K562 (cell line): ENCODE results near the gene KDELR3. TPM values are rescaled to one million over a fixed set of nuclear protein-coding genes. Genes with fewer than 3 reads are reported as not detected.
A peak's percentile ranks its signal among the peaks of the same experiment; 100 is the strongest.

Experiments used
- CHD2 ChIP-seq: IDR thresholded peaks from 2 replicates; pipeline ENCODE4 v1.6.1; 2011; ENCODE audit warnings: low read depth, low read length
- CUX1 ChIP-seq: fragments of 200-800 bp; sonication (Bioruptor generic); IDR thresholded peaks from 2 replicates; pipeline ENCODE4 v1.6.1; 2016; ENCODE audit warnings: missing genetic modification characterization, missing compliant biosample characterization
- CXXC5 ChIP-seq: fragments of 250-450 bp; sonication (Bioruptor Pico); IDR thresholded peaks from 2 replicates; pipeline ENCODE4 v1.8.0; 2022; ENCODE audit warnings: inconsistent platforms, mild to moderate bottlenecking, moderate library complexity
- EP400 ChIP-seq: fragments of 450-650 bp; IDR thresholded peaks from 2 replicates; pipeline ENCODE4 v1.6.1; 2017; ENCODE audit warnings: antibody characterized with exemption, mild to moderate bottlenecking, moderate library complexity
- GATA2 ChIP-seq: sonication (generic); formaldehyde crosslinking; IDR thresholded peaks from 2 replicates; pipeline ENCODE4 v1.4.0; 2020; ENCODE audit warnings: mild to moderate bottlenecking, missing genetic modification reagents
- HMGN3 ChIP-seq: IDR thresholded peaks from 2 replicates; pipeline ENCODE4 v1.6.1; 2011; ENCODE audit warnings: borderline replicate concordance, low read depth, mild to moderate bottlenecking, mixed read lengths, low read length; ENCODE audit not compliant: insufficient read length; ENCODE audit errors: extremely low read depth
- HNRNPL ChIP-seq: fragments of 200-400 bp; formaldehyde crosslinking; IDR thresholded peaks from 2 replicates; pipeline ENCODE4 v1.6.1; 2017; ENCODE audit warnings: low read depth, mild to moderate bottlenecking, low read length
- L3MBTL2 ChIP-seq: fragments of 450-650 bp; IDR thresholded peaks from 2 replicates; pipeline ENCODE4 v1.6.1; 2016; ENCODE audit warnings: mild to moderate bottlenecking, moderate library complexity
- MYNN ChIP-seq, 2 experiments: sonication (generic); formaldehyde crosslinking in 1 of 2; IDR thresholded peaks; 2 replicates each; pipeline versions ENCODE4 v1.5.0 to v1.6.1; 2016 to 2020; ENCODE audit warnings: antibody characterized with exemption in 1 of 2, missing genetic modification reagents in 1 of 2
- NR1H2 ChIP-seq: sonication (generic); formaldehyde crosslinking; IDR thresholded peaks from 2 replicates; pipeline ENCODE4 v1.4.0; 2020; ENCODE audit warnings: mild to moderate bottlenecking, missing genetic modification reagents
- NRF1 ChIP-seq, 2 experiments: fragments of 450-650 bp; IDR thresholded peaks in 1 of 2; conservative IDR thresholded peaks in 1 of 2; 2 replicates each; pipeline ENCODE4 v1.6.1; 2014; ENCODE audit warnings: mild to moderate bottlenecking in 2 of 2
- RBM14 ChIP-seq: fragments of 200-400 bp; formaldehyde crosslinking; IDR thresholded peaks from 2 replicates; pipeline ENCODE4 v1.6.1; 2018; ENCODE audit warnings: low read depth, mild to moderate bottlenecking, low read length, moderate library complexity, borderline replicate concordance; ENCODE audit not compliant: insufficient read depth
- RNF2 ChIP-seq: sonication (generic); IDR thresholded peaks from 2 replicates; pipeline ENCODE4 v1.6.1; 2016
- RUNX1 ChIP-seq: sonication (generic); IDR thresholded peaks from 2 replicates; pipeline ENCODE4 v1.6.1; 2016; ENCODE audit warnings: antibody characterized with exemption, low read depth
- SMAD1 ChIP-seq: fragments of 150-350 bp; IDR thresholded peaks from 2 replicates; pipeline ENCODE4 v1.6.1; 2014; ENCODE audit warnings: low read length, low read depth; ENCODE audit not compliant: partially characterized antibody
- SOX6 ChIP-seq: fragments of 450-650 bp; IDR thresholded peaks from 2 replicates; pipeline ENCODE4 v1.6.1; 2014; ENCODE audit warnings: mild to moderate bottlenecking
- XRCC5 ChIP-seq: fragments of 200-400 bp; formaldehyde crosslinking; IDR thresholded peaks from 2 replicates; pipeline ENCODE4 v1.6.1; 2017; ENCODE audit warnings: low read depth, mild to moderate bottlenecking, low read length
- ZNF121 ChIP-seq: sonication (generic); formaldehyde crosslinking; conservative IDR thresholded peaks from 2 replicates; pipeline ENCODE4 v1.8.0; 2022; ENCODE audit warnings: missing genetic modification reagents
- polyA plus RNA-seq, 8 experiments: library from polyadenylated mRNA; depleted of rRNA in 4 of 8; stranded (reverse) in 5 of 8; unstranded in 3 of 8; fragments of >200 nt; fragmentation: Nextera tagmentation in 2 of 8; fragmentation: Illumina TruSeq in 1 of 8; extraction: Ambion mirVana in 2 of 8; extraction: Trizol in 1 of 8; gene quantifications; 2 replicates each; pipeline versions ENCODE4 v1.2.1 to v1.2.3, GENCODE V29; 2011 to 2014; ENCODE audit warnings: inconsistent platforms in 1 of 8, missing spikeins in 1 of 8
- total RNA-seq, 7 experiments: library from RNA; depleted of rRNA in 6 of 7; stranded (reverse); fragments of >200 nt in 6 of 7; fragmentation: Illumina TruSeq in 2 of 7; extraction: Trizol in 2 of 7; gene quantifications; 2 replicates each; pipeline versions ENCODE4 v1.2.1 to v1.2.3, GENCODE V29; 2011 to 2021; ENCODE audit warnings: low replicate concordance in 1 of 7
- TF ChIP-seq, protein P1 (sequence below): fragments of 200-400 bp; formaldehyde crosslinking; IDR thresholded peaks from 2 replicates; pipeline ENCODE4 v1.6.1; 2017; ENCODE audit warnings: mild to moderate bottlenecking, low read depth, low read length, moderate library complexity
- TF ChIP-seq, protein P2 (sequence below): fragments of 450-650 bp; conservative IDR thresholded peaks from 2 replicates; pipeline ENCODE4 v1.6.1; 2016; ENCODE audit warnings: missing genetic modification characterization, low read depth, mild to moderate bottlenecking, control low read depth, missing compliant biosample characterization

KDELR3 gene
- total and polyA plus RNA-seq, 9 of the 15 experiments (the other 6 are each of a cell fraction or from before 2014, with no cell fraction given): 7.1 to 44.8 (median 9.6) TPM

DNA sequence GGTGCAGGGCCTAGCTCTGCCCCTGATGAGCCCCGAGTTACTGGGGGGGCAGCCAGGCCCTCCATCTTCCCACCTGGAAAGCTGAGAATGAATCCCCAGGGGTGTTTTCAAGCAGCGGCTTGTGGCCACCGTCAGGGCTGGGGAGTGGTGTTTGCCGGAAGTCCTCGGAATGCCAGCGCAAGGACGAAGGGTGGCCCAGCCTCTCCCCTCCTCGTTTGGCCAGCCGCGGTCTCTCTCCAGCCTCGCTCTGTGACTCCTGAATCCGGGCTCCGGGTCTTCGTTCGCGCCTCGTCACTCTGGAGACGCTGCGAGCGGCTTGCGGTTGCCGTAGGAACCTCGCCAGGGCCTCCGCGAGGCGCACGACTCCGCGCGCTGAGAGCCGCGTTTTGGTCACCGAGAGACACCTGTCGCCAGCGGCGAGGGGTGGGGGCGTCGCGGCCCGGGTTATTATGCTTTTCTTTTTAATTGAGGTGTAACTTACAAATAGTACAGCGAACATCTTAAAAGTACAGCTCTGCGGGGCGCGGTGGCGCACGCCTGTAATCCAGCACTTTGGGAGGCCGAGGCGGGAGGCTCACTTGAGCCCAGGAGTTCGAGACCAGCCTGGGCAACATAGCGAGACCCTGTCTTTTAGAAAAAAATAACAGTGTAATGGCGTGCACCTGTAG, 6.3 kb upstream of the KDELR3 start (continued):
- no peak for TF ChIP-seq GATA2 (CRISPR knock-in tag)
- TF ChIP-seq RBM14: no peak
- TF ChIP-seq, protein P1, sequence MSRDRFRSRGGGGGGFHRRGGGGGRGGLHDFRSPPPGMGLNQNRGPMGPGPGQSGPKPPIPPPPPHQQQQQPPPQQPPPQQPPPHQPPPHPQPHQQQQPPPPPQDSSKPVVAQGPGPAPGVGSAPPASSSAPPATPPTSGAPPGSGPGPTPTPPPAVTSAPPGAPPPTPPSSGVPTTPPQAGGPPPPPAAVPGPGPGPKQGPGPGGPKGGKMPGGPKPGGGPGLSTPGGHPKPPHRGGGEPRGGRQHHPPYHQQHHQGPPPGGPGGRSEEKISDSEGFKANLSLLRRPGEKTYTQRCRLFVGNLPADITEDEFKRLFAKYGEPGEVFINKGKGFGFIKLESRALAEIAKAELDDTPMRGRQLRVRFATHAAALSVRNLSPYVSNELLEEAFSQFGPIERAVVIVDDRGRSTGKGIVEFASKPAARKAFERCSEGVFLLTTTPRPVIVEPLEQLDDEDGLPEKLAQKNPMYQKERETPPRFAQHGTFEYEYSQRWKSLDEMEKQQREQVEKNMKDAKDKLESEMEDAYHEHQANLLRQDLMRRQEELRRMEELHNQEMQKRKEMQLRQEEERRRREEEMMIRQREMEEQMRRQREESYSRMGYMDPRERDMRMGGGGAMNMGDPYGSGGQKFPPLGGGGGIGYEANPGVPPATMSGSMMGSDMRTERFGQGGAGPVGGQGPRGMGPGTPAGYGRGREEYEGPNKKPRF: no peak
- TF ChIP-seq HNRNPL: no peak
- peak; percentile 95 for TF ChIP-seq MYNN (IDR thresholded peaks at IDR 0.05)
- peak; percentile 70; the same call in 1 of the 2 replicates for TF ChIP-seq MYNN (CRISPR knock-in tag; IDR thresholded peaks at IDR 0.05)
- no peak for TF ChIP-seq CHD2
- peak; percentile 65; the same call in 1 of the 2 replicates for TF ChIP-seq XRCC5
- peak; percentile 19 to 42; a peak in 2 of 4 replicates for TF ChIP-seq NRF1 (conservative IDR thresholded peaks at IDR 0.05 in 1 of 2, IDR thresholded peaks at IDR 0.05 in 1 of 2)
- TF ChIP-seq, protein P2, sequence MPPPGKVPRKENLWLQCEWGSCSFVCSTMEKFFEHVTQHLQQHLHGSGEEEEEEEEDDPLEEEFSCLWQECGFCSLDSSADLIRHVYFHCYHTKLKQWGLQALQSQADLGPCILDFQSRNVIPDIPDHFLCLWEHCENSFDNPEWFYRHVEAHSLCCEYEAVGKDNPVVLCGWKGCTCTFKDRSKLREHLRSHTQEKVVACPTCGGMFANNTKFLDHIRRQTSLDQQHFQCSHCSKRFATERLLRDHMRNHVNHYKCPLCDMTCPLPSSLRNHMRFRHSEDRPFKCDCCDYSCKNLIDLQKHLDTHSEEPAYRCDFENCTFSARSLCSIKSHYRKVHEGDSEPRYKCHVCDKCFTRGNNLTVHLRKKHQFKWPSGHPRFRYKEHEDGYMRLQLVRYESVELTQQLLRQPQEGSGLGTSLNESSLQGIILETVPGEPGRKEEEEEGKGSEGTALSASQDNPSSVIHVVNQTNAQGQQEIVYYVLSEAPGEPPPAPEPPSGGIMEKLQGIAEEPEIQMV (tag): no peak
- no peak for TF ChIP-seq SOX6
- TF ChIP-seq ZNF121 (CRISPR knock-in tag): peak; percentile 81
- TF ChIP-seq EP400: no peak
- TF ChIP-seq L3MBTL2: peak; percentile 60; the same call in 1 of the 2 replicates
- TF ChIP-seq NR1H2 (CRISPR knock-in tag): no peak
- peak; percentile 43 for TF ChIP-seq HMGN3
- peak; percentile 41; the same call in 1 of the 2 replicates for TF ChIP-seq RNF2
- no peak for TF ChIP-seq CUX1 (CRISPR knock-in tag)
- TF ChIP-seq SMAD1: no peak
- no peak for TF ChIP-seq RUNX1
- TF ChIP-seq CXXC5 (CRISPR knock-in tag): peak; percentile 76
